Mucosa of descending colon (tissue), 3 donors: Measurements from ENCODE around the gene LNX1. TPM values are rescaled to one million over a fixed set of nuclear protein-coding genes. Genes with fewer than 3 reads are reported as not detected.

ENCODE experiments used
- ATAC-seq: fragments of 200-7000 bp; cut with Tn5 transposase; one replicate; pipeline ENCODE4 v1.9.1; 2020; ENCODE audit warnings: mild to moderate bottlenecking, moderate library complexity
- DNase-seq, 3 donors: peaks; one replicate each; pipeline ENCODE4 v3.0.0-alpha.2; 2020
- H3K36me3 ChIP-seq: fragments of 200-600 bp; one replicate; pipeline ENCODE4 v1.8.0; 2021; ENCODE audit warnings: low read depth, mild to moderate bottlenecking
- H3K4me1 ChIP-seq: fragments of 200-600 bp; one replicate; pipeline ENCODE4 v1.8.0; 2021; ENCODE audit warnings: low read depth, mild to moderate bottlenecking
- H3K4me3 ChIP-seq: fragments of 200-600 bp; one replicate; pipeline ENCODE4 v1.8.0; 2021; ENCODE audit warnings: mild to moderate bottlenecking
- H3K9me3 ChIP-seq: fragments of 200-600 bp; one replicate; pipeline ENCODE4 v1.8.0; 2021; ENCODE audit warnings: mild to moderate bottlenecking
- CTCF ChIP-seq: fragments of 200-600 bp; IDR thresholded peaks from one replicate; pipeline ENCODE4 v1.8.0; 2022; ENCODE audit warnings: antibody characterized with exemption, mild to moderate bottlenecking
- intact Hi-C, 2 donors: fragments of 100-400 bp; cut with DNase I in 1 of 2; cut with micrococcal nuclease in 1 of 2; formaldehyde crosslinking; loops; one replicate each; pipeline versions ENCODE4 v1.11.0 to v1.11.1; 2022; cut with DNase I, micrococcal nuclease
- total RNA-seq, 3 donors: library from RNA; stranded (reverse); fragmentation: NEBNext Ultra II Directional in 2 of 3; extraction: Animal tissue kit (Norgen Biotek cat#: 25700) in 2 of 3; gene quantifications; one replicate each; pipeline versions ENCODE4 v1.2.1 to v1.2.4, GENCODE V29; 2021 to 2023
- donor health status: DM: no; HTN: no; CAD: no; lungs with moderate emphysema.
- donor health status: DM: no; HTN: no; CAD: no.
- donor health status: DM: no; HTN: yes; CAD: no.

LNX1 gene
- total RNA-seq, 3 donors from 2014 or later, result 8.2 to 24.3 (median 23.2) TPM

- intact Hi-C loops, result no loop called here
- DNase-seq (no peak), ATAC-seq (peak; percentile 25)
These were observed 45.2 kb downstream of the LNX1 start for GRCh38 chr4:53545942-53546581.

GRCh38 chr4:53545273-53545672, 46.0 kb downstream of the LNX1 start:
- DNase-seq (no peak), ATAC-seq (no peak)
- TF ChIP-seq CTCF, result no peak
- intact Hi-C loops, result no loop called here
- no peak overlapping the region for H3K4me3 ChIP-seq
- H3K9me3 ChIP-seq, result no peaks in the 10 kb centered on the region
- H3K36me3 ChIP-seq, result no peaks in the 10 kb centered on the region
- no peaks in the 10 kb centered on the region for H3K4me1 ChIP-seq

More at GRCh38 chr4:53545942-53546581, 45.2 kb downstream of the LNX1 start:
- Histone ChIP-seq H3K4me1 (no peaks in the 10 kb centered on the region), H3K9me3 (no peaks in the 10 kb centered on the region), H3K4me3 (no peak overlapping the region), H3K36me3 (no peaks in the 10 kb centered on the region)
- TF ChIP-seq CTCF, result no peak

GRCh38 chr4:53543561-53543960, 47.7 kb downstream of the LNX1 start:
- TF ChIP-seq CTCF, result no peak
- intact Hi-C loops, result no loop called here
- Histone ChIP-seq H3K4me1 (no peaks in the 10 kb centered on the region), H3K4me3 (no peak overlapping the region), H3K36me3 (no peaks in the 10 kb centered on the region), H3K9me3 (no peaks in the 10 kb centered on the region)
- no peak for ATAC-seq
- DNase-seq, result no peak

GRCh38 chr4:53541577-53542206, 49.6 kb downstream of the LNX1 start:
- Histone ChIP-seq H3K9me3 (no peaks in the 10 kb centered on the region), H3K4me1 (no peaks in the 10 kb centered on the region), H3K4me3 (no peak overlapping the region), H3K36me3 (no peaks in the 10 kb centered on the region)
- ATAC-seq (no peak), DNase-seq (no peak)
- intact Hi-C loops, result no loop called here
- no peak for TF ChIP-seq CTCF

- no peaks in the 10 kb centered on the region for H3K4me1 ChIP-seq
- no peaks in the 10 kb centered on the region for H3K9me3 ChIP-seq
- no peak overlapping the region for H3K4me3 ChIP-seq
- no peak for TF ChIP-seq CTCF
- ATAC-seq (no peak), DNase-seq (no peak)
- no peaks in the 10 kb centered on the region for H3K36me3 ChIP-seq
- intact Hi-C loops, result no loop called here
These were observed 52.5 kb downstream of the LNX1 start for GRCh38 chr4:53538756-53539155.
